ENCODE measurements around the gene HSD17B10. TPM values are rescaled to one million over a fixed set of nuclear protein-coding genes. Genes with fewer than 3 reads are reported as not detected.
"Not testable (repeated sequence)": the region's sequence is repeated elsewhere in the genome, so short reads cannot be mapped to it uniquely, and the experiment has no call there.

The HSD17B10 gene
- total RNA-seq, 4 donors from 2014 or later: 72.7 to 105 (median 94.3) TPM

GRCh38 chrX:53421125-53421524 lies 13.0 kb downstream of the HSD17B10 start:
- Histone ChIP-seq H3K9me3 (no peaks in the 10 kb centered on the region), H3K36me3 (no peaks in the 10 kb centered on the region), H3K27me3 (no peaks in the 10 kb centered on the region), H3K27ac (replicated peaks in 1 of 4) (peak overlapping the region in 2 of 4 donors; percentile 89 to 94), H3K4me1 (peaks cover 15 to 28% (median 24%) of the 10 kb centered on the region in 4 donors), H3K4me3 (peak overlapping the region; percentile 62 to 94 (median 68))
- whole genome bisulfite sequencing: 62% methylated on average over 2 of the region's 2 CpGs
- no peak for DNase-seq (ENCODE audit: extremely low spot score)
- TF ChIP-seq POLR2A (IDR thresholded peaks at IDR 0.05; ENCODE audit: low read depth): no peak
- TF ChIP-seq POLR2AphosphoS5 (IDR thresholded peaks at IDR 0.05): no peak
- no peak for TF ChIP-seq EP300 (IDR thresholded peaks at IDR 0.05)
- no peak for TF ChIP-seq CTCF (IDR thresholded peaks at IDR 0.05)
- intact Hi-C loops (cut with DNase I): loop anchor here (10.0 kb wide), 1 partner anchor 196 kb away; the partner anchor contains the start of gene KDM5C

- peaks cover 15 to 28% (median 24%) of the 10 kb centered on the region in 4 donors for H3K4me1 ChIP-seq
- H3K27me3 ChIP-seq; H3K27ac ChIP-seq (replicated peaks in 1 of 4); H3K4me3 ChIP-seq; DNase-seq (ENCODE audit: extremely low spot score); H3K9me3 ChIP-seq; H3K36me3 ChIP-seq: not testable (repeated sequence)
- WGBS: 96% methylated on average over 3 of the region's 3 CpGs
- intact Hi-C loops (cut with DNase I): loop anchor here (10.0 kb wide), 1 partner anchor 196 kb away; the partner anchor contains the start of gene KDM5C
These were observed 13.8 kb downstream of the HSD17B10 start for GRCh38 chrX:53420351-53420750.

GRCh38 chrX:53412446-53412845 lies 21.7 kb downstream of the HSD17B10 start:
- Histone ChIP-seq H3K4me3 (no peak overlapping the region), H3K27me3 (no peaks in the 10 kb centered on the region), H3K36me3 (peaks cover 17 to 71% (median 68%) of the 10 kb centered on the region in 4 donors), H3K9me3 (no peaks in the 10 kb centered on the region), H3K4me1 (no peaks in the 10 kb centered on the region), H3K27ac (replicated peaks in 1 of 4) (no peak overlapping the region)
- no peak for DNase-seq (ENCODE audit: extremely low spot score)
- intact Hi-C loops (cut with DNase I): no loop called here
- TF ChIP-seq EP300 (IDR thresholded peaks at IDR 0.05) (no peak), POLR2A (IDR thresholded peaks at IDR 0.05; ENCODE audit: low read depth) (no peak), CTCF (IDR thresholded peaks at IDR 0.05) (no peak), POLR2AphosphoS5 (IDR thresholded peaks at IDR 0.05) (no peak)
- 96% methylated on average over 2 of the region's 2 CpGs for WGBS

GRCh38 chrX:53403535-53403934 lies 30.6 kb downstream of the HSD17B10 start:
- TF ChIP-seq CTCF (IDR thresholded peaks at IDR 0.05): no peak
- TF ChIP-seq EP300 (IDR thresholded peaks at IDR 0.05): no peak
- no peak for TF ChIP-seq POLR2A (IDR thresholded peaks at IDR 0.05; ENCODE audit: low read depth)
- TF ChIP-seq POLR2AphosphoS5 (IDR thresholded peaks at IDR 0.05): no peak
- no peaks in the 10 kb centered on the region for H3K4me1 ChIP-seq
- intact Hi-C loops (cut with DNase I): no loop called here
- DNase-seq (ENCODE audit: extremely low spot score): no peak
- H3K9me3 ChIP-seq: no peaks in the 10 kb centered on the region
- no peak overlapping the region for H3K4me3 ChIP-seq
- H3K27ac ChIP-seq (replicated peaks in 1 of 4): no peak overlapping the region
- peaks cover 25 to 100% (median 87%) of the 10 kb centered on the region in 4 donors for H3K36me3 ChIP-seq
- 95% methylated on average over 10 of the region's 10 CpGs for WGBS
- no peaks in the 10 kb centered on the region for H3K27me3 ChIP-seq

- TF ChIP-seq POLR2AphosphoS5 (IDR thresholded peaks at IDR 0.05): no peak
- no peak for TF ChIP-seq CTCF (IDR thresholded peaks at IDR 0.05)
- no peak for TF ChIP-seq POLR2A (IDR thresholded peaks at IDR 0.05; ENCODE audit: low read depth)
- TF ChIP-seq EP300 (IDR thresholded peaks at IDR 0.05): no peak
- H3K4me3 ChIP-seq: no peak overlapping the region
- no peak for DNase-seq (ENCODE audit: extremely low spot score)
- no peaks in the 10 kb centered on the region for H3K9me3 ChIP-seq
- H3K36me3 ChIP-seq: peaks cover 0 to 94% (median 73%) of the 10 kb centered on the region in 4 donors
- no peaks in the 10 kb centered on the region for H3K27me3 ChIP-seq
- WGBS: 89% methylated on average over 1 of the region's 1 CpG
- no peaks in the 10 kb centered on the region for H3K4me1 ChIP-seq
- H3K27ac ChIP-seq (replicated peaks in 1 of 4): no peak overlapping the region
- intact Hi-C loops (cut with DNase I): no loop called here
These were observed 36.0 kb downstream of the HSD17B10 start for GRCh38 chrX:53398216-53398615.

All from esophagus muscularis mucosa (tissue), 4 donors.